ENCODE data around the gene ARHGDIG. TPM values are rescaled to one million over a fixed set of nuclear protein-coding genes. Genes with fewer than 3 reads are reported as not detected.

The ARHGDIG gene
- 0.56 TPM for polyA plus RNA-seq (2012; ENCODE audit: low read depth, missing spikeins)

GRCh38 chr16:280552-280951 lies at the start of gene ARHGDIG:
ARHGDIG (plus strand) TSS chr16:280591; CDS start chr16:280681, 90 bp downstream.
- TF ChIP-seq POLR2A (IDR thresholded peaks at IDR 0.05; ENCODE audit: low read depth, low read length) (no peak), PAX5 (IDR thresholded peaks at IDR 0.05; ENCODE audit: insufficient read depth, low read length, severe bottlenecking) (no peak), POLR2AphosphoS5 (IDR thresholded peaks at IDR 0.05; ENCODE audit: low read depth, low read length) (no peak), SPI1 (IDR thresholded peaks at IDR 0.05; ENCODE audit: low read depth, low read length) (no peak), POU2F2 (IDR thresholded peaks at IDR 0.05; ENCODE audit: low read depth, low read length) (no peak)
- DNase-seq (ENCODE audit: insufficient read length, low spot score): no peak
- no peak for FAIRE-seq

DNA sequence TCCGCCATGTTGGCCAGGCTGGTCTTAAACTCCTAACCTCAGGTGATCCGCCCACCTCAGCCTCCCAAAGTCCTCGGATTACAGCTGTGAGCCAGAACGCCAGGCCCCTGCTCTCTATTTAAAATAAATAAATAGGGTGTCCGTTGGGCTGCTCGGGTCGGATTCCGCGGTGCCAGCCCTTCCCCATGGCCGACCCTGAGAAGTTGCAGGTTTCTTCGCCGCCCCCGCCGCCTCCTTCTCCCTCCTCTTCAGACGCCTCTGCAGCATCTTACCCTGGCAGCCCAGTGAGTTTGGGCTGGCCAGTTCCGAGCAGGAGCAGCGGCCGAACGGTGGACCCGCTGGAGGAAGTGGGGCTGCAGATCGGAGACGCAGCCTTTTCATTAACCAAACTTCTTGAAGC lies 49.4 kb upstream of the ARHGDIG start:
- FAIRE-seq (no peak), DNase-seq (ENCODE audit: insufficient read length, low spot score) (no peak)

DNA sequence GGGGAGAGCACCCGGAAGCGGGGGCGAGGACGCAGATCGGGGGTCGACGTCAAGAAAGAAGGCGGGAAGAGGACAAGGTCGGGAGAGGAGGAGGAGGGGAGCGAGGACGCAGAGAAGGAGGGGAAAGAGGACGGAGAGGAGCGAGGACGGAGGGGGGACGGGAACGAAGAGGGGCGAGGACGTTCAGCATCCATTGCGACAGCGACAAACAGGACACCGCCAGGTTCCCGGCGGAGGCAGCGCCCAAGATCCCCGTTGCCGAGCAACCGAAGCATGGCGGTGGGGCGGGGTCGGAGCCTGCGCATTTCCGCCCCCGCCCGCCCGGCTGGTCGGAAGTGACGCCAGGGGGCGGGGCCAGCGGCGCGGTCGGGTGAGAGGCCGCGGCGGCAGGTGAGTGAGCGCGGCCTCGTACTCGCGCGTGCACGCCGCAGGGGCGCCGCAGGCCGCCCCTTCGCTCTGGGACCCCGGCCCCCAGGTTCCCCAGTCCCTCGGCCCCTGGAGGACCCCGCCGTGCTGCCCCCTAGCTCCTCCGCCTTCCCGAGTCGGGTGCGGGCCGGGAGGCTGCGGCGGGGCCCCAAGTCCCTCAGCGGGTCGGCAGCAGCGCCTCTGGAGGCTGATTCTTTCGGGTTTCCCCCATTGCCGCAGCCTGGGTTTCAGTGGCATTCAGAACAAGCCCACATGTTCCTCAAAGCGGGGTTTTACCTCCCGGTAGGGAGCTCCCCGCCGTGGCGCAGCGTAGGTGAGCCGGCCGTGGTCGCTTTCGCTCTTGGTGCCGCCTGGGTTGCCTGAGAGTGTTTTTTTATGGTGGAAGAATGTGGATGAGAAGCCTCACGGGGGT lies 45.7 kb upstream of the ARHGDIG start, which contains the start of gene FAM234A:
FAM234A (plus strand) TSS at position 354 of the 838 bp plus-strand sequence. CDS start 19,593 bp downstream, outside the sequence.
- FAIRE-seq (peak; percentile 98), DNase-seq (ENCODE audit: insufficient read length, low spot score) (peak; percentile 89)
- peak; percentile 89 for TF ChIP-seq POLR2AphosphoS5 (IDR thresholded peaks at IDR 0.05; ENCODE audit: low read depth, low read length)
- peak; percentile 25; the same call in 1 of the 2 replicates for TF ChIP-seq SPI1 (IDR thresholded peaks at IDR 0.05; ENCODE audit: low read depth, low read length)
- peak; percentile 78 for TF ChIP-seq TAF1 (IDR thresholded peaks at IDR 0.05; ENCODE audit: low read depth, low read length)
- peak; percentile 90 for TF ChIP-seq POLR2A (IDR thresholded peaks at IDR 0.05; ENCODE audit: low read depth, low read length)
- no peak; the same call in none of the 2 replicates for TF ChIP-seq POU2F2 (IDR thresholded peaks at IDR 0.05; ENCODE audit: low read depth, low read length)

More for the DNA sequence above, 49.4 kb upstream of the ARHGDIG start:
- no peak for TF ChIP-seq POLR2AphosphoS5 (IDR thresholded peaks at IDR 0.05; ENCODE audit: low read depth, low read length)
- no peak for TF ChIP-seq TAF1 (IDR thresholded peaks at IDR 0.05; ENCODE audit: low read depth, low read length)
- TF ChIP-seq SPI1 (IDR thresholded peaks at IDR 0.05; ENCODE audit: low read depth, low read length): no peak
- no peak for TF ChIP-seq POLR2A (IDR thresholded peaks at IDR 0.05; ENCODE audit: low read depth, low read length)
- no peak for TF ChIP-seq PAX5 (IDR thresholded peaks at IDR 0.05; ENCODE audit: insufficient read depth, low read length, severe bottlenecking)
- TF ChIP-seq POU2F2 (IDR thresholded peaks at IDR 0.05; ENCODE audit: low read depth, low read length): no peak

DNA sequence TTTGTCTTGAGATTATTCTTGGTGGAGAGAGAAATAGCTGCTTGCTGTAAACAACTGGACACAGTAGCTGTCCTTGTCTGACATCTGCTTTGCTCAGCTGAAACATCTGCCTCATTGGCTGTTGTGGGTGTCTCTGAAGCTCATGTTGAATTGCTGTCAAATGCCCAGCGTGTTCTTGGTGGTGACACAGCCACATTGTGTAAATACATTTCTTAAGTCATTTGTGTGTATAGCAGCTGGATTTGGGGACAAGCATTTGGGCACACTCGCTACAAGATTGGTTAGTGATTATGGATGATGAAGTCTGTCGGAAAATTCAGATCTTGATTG lies 40.5 kb upstream of the ARHGDIG start:
- DNase-seq (ENCODE audit: insufficient read length, low spot score) (no peak), FAIRE-seq (peak; percentile 66)
- no peak for TF ChIP-seq PAX5 (IDR thresholded peaks at IDR 0.05; ENCODE audit: insufficient read depth, low read length, severe bottlenecking)
- no peak for TF ChIP-seq POU2F2 (IDR thresholded peaks at IDR 0.05; ENCODE audit: low read depth, low read length)
- TF ChIP-seq POLR2AphosphoS5 (IDR thresholded peaks at IDR 0.05; ENCODE audit: low read depth, low read length): no peak
- TF ChIP-seq POLR2A (IDR thresholded peaks at IDR 0.05; ENCODE audit: low read depth, low read length): no peak
- TF ChIP-seq SPI1 (IDR thresholded peaks at IDR 0.05; ENCODE audit: low read depth, low read length): no peak
- no peak for TF ChIP-seq TAF1 (IDR thresholded peaks at IDR 0.05; ENCODE audit: low read depth, low read length)

DNA sequence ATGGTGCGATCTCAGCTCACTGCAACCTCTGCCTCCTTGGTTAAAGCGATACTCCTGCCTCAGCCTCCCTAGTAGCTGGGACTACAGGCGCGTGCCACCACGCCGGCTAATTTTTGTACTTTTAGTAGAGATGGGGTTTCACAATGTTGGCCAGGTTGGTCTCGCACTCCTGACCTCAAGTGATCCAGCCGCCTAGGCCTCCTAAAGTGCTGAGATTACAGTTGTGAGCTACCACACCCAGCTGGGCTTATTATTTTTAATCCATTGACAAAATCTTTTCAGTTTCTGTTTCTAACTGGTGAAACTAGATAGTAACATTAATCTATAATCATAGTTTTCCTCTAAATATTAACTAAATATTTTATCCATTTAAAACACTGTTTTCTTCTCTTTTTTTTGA lies 39.8 kb upstream of the ARHGDIG start:
- no peak for TF ChIP-seq TAF1 (IDR thresholded peaks at IDR 0.05; ENCODE audit: low read depth, low read length)
- TF ChIP-seq POLR2AphosphoS5 (IDR thresholded peaks at IDR 0.05; ENCODE audit: low read depth, low read length): no peak
- no peak for TF ChIP-seq PAX5 (IDR thresholded peaks at IDR 0.05; ENCODE audit: insufficient read depth, low read length, severe bottlenecking)
- TF ChIP-seq SPI1 (IDR thresholded peaks at IDR 0.05; ENCODE audit: low read depth, low read length): no peak
- TF ChIP-seq POLR2A (IDR thresholded peaks at IDR 0.05; ENCODE audit: low read depth, low read length): no peak
- no peak for TF ChIP-seq POU2F2 (IDR thresholded peaks at IDR 0.05; ENCODE audit: low read depth, low read length)
- FAIRE-seq (no peak), DNase-seq (ENCODE audit: insufficient read length, low spot score) (no peak)

GRCh38 chr16:242281-242680 lies 38.1 kb upstream of the ARHGDIG start:
- no peak for FAIRE-seq
- DNase-seq (ENCODE audit: insufficient read length, low spot score): no peak
- TF ChIP-seq POU2F2 (IDR thresholded peaks at IDR 0.05; ENCODE audit: low read depth, low read length) (no peak), SPI1 (IDR thresholded peaks at IDR 0.05; ENCODE audit: low read depth, low read length) (no peak), POLR2AphosphoS5 (IDR thresholded peaks at IDR 0.05; ENCODE audit: low read depth, low read length) (no peak), TAF1 (IDR thresholded peaks at IDR 0.05; ENCODE audit: low read depth, low read length) (no peak), POLR2A (IDR thresholded peaks at IDR 0.05; ENCODE audit: low read depth, low read length) (no peak), PAX5 (IDR thresholded peaks at IDR 0.05; ENCODE audit: insufficient read depth, low read length, severe bottlenecking) (no peak)

- FAIRE-seq: no peak
- no peak for TF ChIP-seq SPI1 (IDR thresholded peaks at IDR 0.05; ENCODE audit: low read depth, low read length)
- TF ChIP-seq PAX5 (IDR thresholded peaks at IDR 0.05; ENCODE audit: insufficient read depth, low read length, severe bottlenecking): no peak
- TF ChIP-seq TAF1 (IDR thresholded peaks at IDR 0.05; ENCODE audit: low read depth, low read length): no peak
- no peak for TF ChIP-seq POLR2A (IDR thresholded peaks at IDR 0.05; ENCODE audit: low read depth, low read length)
These were observed 37.0 kb upstream of the ARHGDIG start for GRCh38 chr16:243348-243747.

DNA sequence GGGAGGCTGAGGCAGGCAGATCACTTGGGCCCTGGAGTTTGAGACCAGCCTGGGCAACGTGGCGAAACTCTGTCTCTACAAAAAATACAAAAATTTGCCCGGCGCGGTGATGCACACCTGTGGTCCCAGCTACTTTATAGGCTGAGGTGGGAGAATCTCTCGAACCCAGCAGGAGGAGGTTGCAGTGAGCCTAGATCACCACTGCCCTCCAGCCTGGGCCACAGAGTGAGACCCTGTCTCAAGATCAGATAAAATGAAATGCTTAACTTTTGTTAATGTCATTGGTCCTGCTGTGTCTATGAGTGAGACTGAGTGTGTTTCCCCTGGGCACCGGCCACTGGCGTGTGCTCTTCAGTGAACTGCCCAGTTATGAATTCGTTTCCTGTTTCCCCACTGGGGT lies 35.3 kb upstream of the ARHGDIG start:
- DNase-seq (ENCODE audit: insufficient read length, low spot score) (no peak), FAIRE-seq (no peak)
- TF ChIP-seq PAX5 (IDR thresholded peaks at IDR 0.05; ENCODE audit: insufficient read depth, low read length, severe bottlenecking) (no peak), TAF1 (IDR thresholded peaks at IDR 0.05; ENCODE audit: low read depth, low read length) (no peak), SPI1 (IDR thresholded peaks at IDR 0.05; ENCODE audit: low read depth, low read length) (no peak), POU2F2 (IDR thresholded peaks at IDR 0.05; ENCODE audit: low read depth, low read length) (no peak), POLR2AphosphoS5 (IDR thresholded peaks at IDR 0.05; ENCODE audit: low read depth, low read length) (no peak), POLR2A (IDR thresholded peaks at IDR 0.05; ENCODE audit: low read depth, low read length) (no peak)

More at GRCh38 chr16:243348-243747, 37.0 kb upstream of the ARHGDIG start:
- no peak for DNase-seq (ENCODE audit: insufficient read length, low spot score)

- FAIRE-seq: no peak
- TF ChIP-seq SPI1 (IDR thresholded peaks at IDR 0.05; ENCODE audit: low read depth, low read length) (no peak), TAF1 (IDR thresholded peaks at IDR 0.05; ENCODE audit: low read depth, low read length) (no peak), PAX5 (IDR thresholded peaks at IDR 0.05; ENCODE audit: insufficient read depth, low read length, severe bottlenecking) (no peak), POU2F2 (IDR thresholded peaks at IDR 0.05; ENCODE audit: low read depth, low read length) (no peak), POLR2A (IDR thresholded peaks at IDR 0.05; ENCODE audit: low read depth, low read length) (no peak), POLR2AphosphoS5 (IDR thresholded peaks at IDR 0.05; ENCODE audit: low read depth, low read length) (no peak)
- DNase-seq (ENCODE audit: insufficient read length, low spot score): no peak
These were observed 33.4 kb upstream of the ARHGDIG start for GRCh38 chr16:247027-247426.
